BLaER1 (cell line): ENCODE results near the gene TMEM145.
A peak's percentile ranks its signal among the peaks of the same experiment; 100 is the strongest.

ENCODE experiments used
- H3K27ac ChIP-seq: shearing (Covaris generic); formaldehyde crosslinking; 2 replicates; pipeline ENCODE4 v1.8.1; 2022
- H3K27me3 ChIP-seq: shearing (Covaris generic); formaldehyde crosslinking; 2 replicates; pipeline ENCODE4 v1.8.1; 2022
- H3K36me3 ChIP-seq: shearing (Covaris generic); formaldehyde crosslinking; 2 replicates; pipeline ENCODE4 v1.8.1; 2022
- H3K4me1 ChIP-seq: shearing (Covaris generic); formaldehyde crosslinking; 2 replicates; pipeline ENCODE4 v1.8.1; 2022
- H3K4me2 ChIP-seq: shearing (Covaris generic); formaldehyde crosslinking; 2 replicates; pipeline ENCODE4 v1.8.1; 2022
- H3K4me3 ChIP-seq: shearing (Covaris generic); formaldehyde crosslinking; 2 replicates; pipeline ENCODE4 v1.8.1; 2022
- H3K9ac ChIP-seq: shearing (Covaris generic); formaldehyde crosslinking; 2 replicates; pipeline ENCODE4 v1.8.1; 2022
- H3K9me3 ChIP-seq: shearing (Covaris generic); formaldehyde crosslinking; 2 replicates; pipeline ENCODE4 v1.8.1; 2022
- H4K20me1 ChIP-seq: shearing (Covaris generic); formaldehyde crosslinking; 2 replicates; pipeline ENCODE4 v1.8.1; 2022
- Cebpa-rat ChIP-seq: shearing (Covaris generic); IDR thresholded peaks from 2 replicates; pipeline ENCODE4 v1.8.1; 2022

Gene TMEM145

GRCh38 chr19:42277821-42278451 is 35.2 kb upstream of the TMEM145 start:
- peak overlapping the region; percentile 99 for H3K4me2 ChIP-seq
- no peak for TF ChIP-seq Cebpa-rat
- peak overlapping the region; percentile 79 for H3K9ac ChIP-seq
- H3K4me3 ChIP-seq, result no peak overlapping the region
- H3K27me3 ChIP-seq, result no peaks in the 10 kb centered on the region
- H3K4me1 ChIP-seq, result peaks cover 76% of the 10 kb centered on the region
- no peaks in the 10 kb centered on the region for H3K9me3 ChIP-seq
- peaks cover 58% of the 10 kb centered on the region; the same call in 1 of the 2 replicates for H4K20me1 ChIP-seq
- H3K36me3 ChIP-seq, result peaks cover 40% of the 10 kb centered on the region
- H3K27ac ChIP-seq, result peak overlapping the region; percentile 80

- Histone ChIP-seq H3K27ac (peak overlapping the region; percentile 80), H3K4me3 (peak overlapping the region; percentile 78; the same call in 1 of the 2 replicates), H3K4me2 (peak overlapping the region; percentile 99), H3K36me3 (peaks cover 33% of the 10 kb centered on the region), H3K4me1 (peaks cover 82% of the 10 kb centered on the region), H4K20me1 (peaks cover 64% of the 10 kb centered on the region; the same call in 1 of the 2 replicates), H3K9ac (peak overlapping the region; percentile 79), H3K27me3 (no peaks in the 10 kb centered on the region), H3K9me3 (no peaks in the 10 kb centered on the region)
- no peak for TF ChIP-seq Cebpa-rat
Measured at GRCh38 chr19:42278452-42279154, 34.5 kb upstream of the TMEM145 start.

GRCh38 chr19:42279155-42279901 is 33.8 kb upstream of the TMEM145 start:
- Histone ChIP-seq H3K4me3 (peak overlapping the region; percentile 78), H3K9me3 (no peaks in the 10 kb centered on the region), H4K20me1 (peaks cover 64% of the 10 kb centered on the region; the same call in 1 of the 2 replicates), H3K27me3 (no peaks in the 10 kb centered on the region), H3K4me1 (peaks cover 78% of the 10 kb centered on the region), H3K36me3 (peaks cover 26% of the 10 kb centered on the region), H3K27ac (peak overlapping the region; percentile 80), H3K4me2 (peak overlapping the region; percentile 99), H3K9ac (peak overlapping the region; percentile 79)
- no peak for TF ChIP-seq Cebpa-rat

GRCh38 chr19:42279902-42280814 is 33.0 kb upstream of the TMEM145 start:
- H3K4me3 ChIP-seq, result peak overlapping the region; percentile 78
- peaks cover 76% of the 10 kb centered on the region for H3K4me1 ChIP-seq
- H3K9ac ChIP-seq, result peak overlapping the region; percentile 79
- peaks cover 67% of the 10 kb centered on the region for H4K20me1 ChIP-seq
- peaks cover 18% of the 10 kb centered on the region for H3K36me3 ChIP-seq
- no peaks in the 10 kb centered on the region for H3K9me3 ChIP-seq
- H3K27ac ChIP-seq, result peak overlapping the region; percentile 80
- TF ChIP-seq Cebpa-rat, result no peak
- H3K4me2 ChIP-seq, result peak overlapping the region; percentile 99
- no peaks in the 10 kb centered on the region for H3K27me3 ChIP-seq

GRCh38 chr19:42280815-42281145 is 32.3 kb upstream of the TMEM145 start:
- Histone ChIP-seq H3K9ac (peak overlapping the region; percentile 79), H3K27me3 (no peaks in the 10 kb centered on the region), H3K9me3 (no peaks in the 10 kb centered on the region), H3K4me2 (peak overlapping the region; percentile 99), H3K27ac (peak overlapping the region; percentile 80), H3K4me1 (peaks cover 77% of the 10 kb centered on the region), H4K20me1 (peaks cover 68% of the 10 kb centered on the region), H3K36me3 (peaks cover 12% of the 10 kb centered on the region), H3K4me3 (peak overlapping the region; percentile 78)
- no peak for TF ChIP-seq Cebpa-rat

GRCh38 chr19:42281146-42281826 is 31.8 kb upstream of the TMEM145 start:
- H3K9me3 ChIP-seq, result no peaks in the 10 kb centered on the region
- no peaks in the 10 kb centered on the region for H3K27me3 ChIP-seq
- peaks cover 68% of the 10 kb centered on the region for H4K20me1 ChIP-seq
- peak overlapping the region; percentile 99 for H3K4me2 ChIP-seq
- peak overlapping the region; percentile 72 for H3K27ac ChIP-seq
- peaks cover 6% of the 10 kb centered on the region for H3K36me3 ChIP-seq
- peak overlapping the region; percentile 70 for H3K9ac ChIP-seq
- peaks cover 77% of the 10 kb centered on the region for H3K4me1 ChIP-seq
- no peak for TF ChIP-seq Cebpa-rat
- peak overlapping the region; percentile 78 for H3K4me3 ChIP-seq

GRCh38 chr19:42281827-42282762 is 31.0 kb upstream of the TMEM145 start:
- Histone ChIP-seq H4K20me1 (peaks cover 67% of the 10 kb centered on the region), H3K36me3 (peaks cover 4% of the 10 kb centered on the region), H3K4me3 (peak overlapping the region; percentile 78), H3K4me2 (peak overlapping the region; percentile 99), H3K4me1 (peaks cover 75% of the 10 kb centered on the region), H3K27ac (peak overlapping the region; percentile 72), H3K9ac (peak overlapping the region; percentile 70), H3K27me3 (no peaks in the 10 kb centered on the region), H3K9me3 (no peaks in the 10 kb centered on the region)
- no peak for TF ChIP-seq Cebpa-rat

- Histone ChIP-seq H3K36me3 (peaks cover 11% of the 10 kb centered on the region), H3K27ac (peak overlapping the region; percentile 73; the same call in 1 of the 2 replicates), H3K4me3 (peak overlapping the region; percentile 70), H3K27me3 (no peaks in the 10 kb centered on the region), H4K20me1 (peaks cover 67% of the 10 kb centered on the region), H3K9me3 (no peaks in the 10 kb centered on the region), H3K9ac (peak overlapping the region; percentile 78; the same call in 1 of the 2 replicates), H3K4me2 (peak overlapping the region; percentile 99), H3K4me1 (peaks cover 75% of the 10 kb centered on the region)
- TF ChIP-seq Cebpa-rat, result no peak
Measured at GRCh38 chr19:42282819-42283187, 30.3 kb upstream of the TMEM145 start.
